HG02884 (cell line): Measurements from ENCODE around the gene STYXL1.

ENCODE experiments used
- ATAC-seq: cut with Tn5 transposase; IDR thresholded peaks from one replicate; pipeline ENCODE4 v1.9.1; 2021; ENCODE audit warnings: mild to moderate bottlenecking, moderate library complexity; ENCODE audit not compliant: unreplicated experiment

STYXL1 gene

GRCh38 chr7:75995052-75995471 lies 52.7 kb downstream of the STYXL1 start:
- ATAC-seq: no peak

GRCh38 chr7:75994388-75995051 lies 53.3 kb downstream of the STYXL1 start, which contains the start of gene TMEM120A:
TSS of gene TMEM120A (minus strand) at chr7:75994595. CDS start at chr7:75994570, 25 bp downstream.
- peak; percentile 85 for ATAC-seq

DNA sequence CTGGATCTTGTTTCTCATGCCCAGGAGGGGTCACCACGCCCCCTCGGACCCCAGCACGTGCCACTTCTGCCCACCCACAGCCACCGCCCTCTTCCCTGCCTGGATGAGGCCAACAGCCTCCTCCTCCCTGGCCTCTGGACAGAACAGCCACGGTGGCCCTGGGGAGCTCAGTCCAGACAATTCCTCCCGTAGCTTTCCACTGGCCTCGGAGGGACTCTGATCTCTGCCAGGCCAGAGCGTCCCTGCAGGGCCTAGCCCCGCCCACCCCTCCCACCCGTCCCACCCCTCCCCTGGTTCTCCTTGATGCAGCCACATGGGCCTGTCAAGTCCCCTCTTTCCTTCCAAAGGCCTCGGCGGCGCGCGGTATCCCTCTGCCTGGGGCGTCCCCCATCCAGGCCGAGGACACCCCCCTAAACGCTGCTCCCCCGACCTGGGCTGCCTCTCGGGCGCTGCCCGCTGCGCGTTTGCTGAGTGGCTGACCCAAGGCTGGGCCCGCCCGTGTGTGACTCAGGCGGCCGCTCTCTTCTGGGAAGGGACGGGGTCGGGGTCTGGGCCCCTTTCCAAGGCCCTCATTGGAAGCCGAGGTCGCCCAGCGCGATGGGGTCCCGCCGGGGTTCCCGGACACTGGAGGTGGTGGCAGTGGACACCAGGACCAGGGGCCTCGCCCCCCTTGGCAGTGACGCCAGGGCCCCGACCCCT lies 54.0 kb downstream of the STYXL1 start:
- ATAC-seq: peak; percentile 7

DNA sequence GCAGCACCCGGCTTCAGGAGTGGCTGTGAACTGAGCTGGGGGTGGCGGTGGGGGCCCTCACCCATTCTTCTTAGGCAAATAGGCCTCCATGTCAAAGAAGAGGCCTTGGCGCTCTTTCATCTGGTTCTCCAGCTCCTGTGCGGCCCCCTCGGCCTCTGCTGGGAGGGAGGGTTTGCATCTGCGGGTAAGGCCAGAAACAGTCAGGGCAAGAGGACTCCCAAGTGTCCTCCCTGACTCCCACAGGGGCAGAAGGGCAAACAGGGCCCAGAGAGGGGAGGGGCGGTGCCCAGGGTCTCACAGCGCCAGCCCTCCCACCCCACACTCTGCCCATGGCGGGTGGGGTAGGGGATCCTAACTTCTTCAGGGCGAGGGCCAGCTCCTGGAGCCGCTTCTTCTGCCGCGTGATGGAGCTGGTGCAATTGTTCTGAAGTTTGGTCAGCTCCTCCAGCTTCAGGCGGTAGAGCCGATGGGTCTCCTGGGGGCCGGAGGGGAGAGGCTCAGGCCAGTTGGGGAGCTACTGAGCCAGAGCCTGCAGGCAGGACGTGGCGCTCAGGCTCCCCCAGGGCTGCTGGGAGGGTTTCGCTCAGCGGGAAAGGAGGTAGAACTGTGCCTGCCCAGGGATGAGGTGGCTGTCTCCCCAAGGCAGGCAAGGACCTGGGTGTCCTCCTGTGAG lies 55.6 kb downstream of the STYXL1 start:
- no peak for ATAC-seq

- no peak for ATAC-seq
Observed at GRCh38 chr7:75991531-75992082, 56.2 kb downstream of the STYXL1 start.

DNA sequence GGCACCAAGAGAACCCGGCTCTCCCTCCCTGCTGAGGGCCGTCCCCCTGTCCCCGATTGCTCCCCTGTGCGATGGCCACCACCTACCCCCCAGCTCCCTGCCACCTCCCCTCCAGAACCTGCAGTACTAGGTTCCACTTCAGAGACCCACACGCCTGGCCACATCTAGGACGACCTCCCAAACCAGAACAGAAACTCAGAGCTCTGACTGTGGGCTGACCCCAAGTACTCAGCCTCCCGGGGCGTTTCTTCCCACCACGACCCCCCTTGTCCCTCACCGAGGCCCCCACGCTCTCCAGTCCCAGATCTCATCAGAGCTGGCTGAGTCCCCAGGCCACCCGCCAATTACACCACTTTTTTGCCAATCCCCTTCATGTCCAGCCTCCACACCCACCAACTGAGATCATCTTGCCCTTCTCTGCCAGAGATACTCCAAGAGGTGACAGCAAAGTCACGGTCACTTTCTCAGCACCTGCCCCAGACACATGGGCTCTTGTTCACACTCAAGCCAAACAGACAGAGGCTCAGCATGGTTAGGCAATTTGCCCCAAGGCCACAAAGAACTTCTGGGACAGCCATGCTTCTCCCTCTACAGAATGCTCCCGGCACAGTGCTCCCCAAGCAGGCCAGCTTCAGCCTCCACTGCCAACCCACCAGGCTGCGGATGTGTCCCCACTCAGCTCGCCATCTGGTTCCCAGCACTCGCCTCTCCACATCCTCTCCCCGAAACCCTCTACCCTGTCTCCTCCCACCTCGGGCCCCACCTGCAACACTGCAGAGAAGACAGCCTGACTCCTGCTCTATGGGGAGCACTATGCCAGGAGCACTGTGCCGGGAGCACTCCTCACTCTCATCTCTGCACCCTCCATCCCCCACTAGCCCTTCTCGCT lies 58.1 kb downstream of the STYXL1 start:
- ATAC-seq: no peak

DNA sequence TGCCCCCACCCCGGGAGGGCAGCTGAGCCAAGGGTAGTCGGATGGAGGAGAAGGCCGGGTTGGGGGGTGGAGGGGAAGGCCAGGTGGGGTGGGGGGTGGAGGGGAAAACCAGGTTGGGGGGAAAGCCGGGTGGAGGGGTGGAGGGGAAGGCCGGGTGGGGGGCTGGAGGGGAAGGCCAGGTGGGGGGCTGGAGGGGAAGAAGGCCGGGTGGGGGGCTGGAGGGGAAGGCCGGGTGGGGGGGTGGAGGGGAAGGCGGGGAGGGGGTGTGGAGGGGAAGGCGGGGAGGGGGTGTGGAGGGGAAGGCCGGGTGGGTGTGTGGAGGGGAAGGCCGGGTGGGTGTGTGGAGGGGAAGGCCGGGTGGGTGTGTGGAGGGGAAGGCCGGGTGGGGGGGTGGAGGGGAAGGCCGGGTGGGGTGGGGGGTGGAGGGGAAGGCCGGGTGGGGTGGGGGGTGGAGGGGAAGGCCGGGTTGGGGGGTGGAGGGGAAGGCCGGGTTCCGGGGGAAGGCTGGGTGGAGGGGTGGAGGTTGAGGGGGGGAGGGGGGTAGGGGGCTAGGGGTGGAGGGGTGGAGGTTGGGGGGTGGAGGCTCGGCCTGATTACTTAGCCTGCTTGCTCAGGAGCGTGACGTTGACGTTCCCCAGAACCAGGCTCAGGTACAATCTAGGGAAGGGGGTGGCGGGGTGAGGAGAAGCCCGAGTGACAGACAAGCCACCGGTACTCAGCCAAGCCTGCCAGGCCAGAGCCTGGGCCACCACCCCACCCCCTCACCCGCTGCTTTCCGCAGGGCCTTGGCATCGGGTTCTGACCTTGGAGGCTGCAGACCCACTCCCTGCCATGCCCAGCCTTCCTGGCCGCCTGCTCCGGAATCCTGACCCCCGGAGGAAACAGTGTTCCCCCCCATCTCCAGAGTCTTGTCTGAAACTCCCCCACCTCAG lies 59.0 kb downstream of the STYXL1 start:
- no peak for ATAC-seq

GRCh38 chr7:75987805-75988567 lies 59.8 kb downstream of the STYXL1 start:
- no peak for ATAC-seq

- no peak for ATAC-seq
Observed at GRCh38 chr7:75987026-75987804, 60.6 kb downstream of the STYXL1 start.

DNA sequence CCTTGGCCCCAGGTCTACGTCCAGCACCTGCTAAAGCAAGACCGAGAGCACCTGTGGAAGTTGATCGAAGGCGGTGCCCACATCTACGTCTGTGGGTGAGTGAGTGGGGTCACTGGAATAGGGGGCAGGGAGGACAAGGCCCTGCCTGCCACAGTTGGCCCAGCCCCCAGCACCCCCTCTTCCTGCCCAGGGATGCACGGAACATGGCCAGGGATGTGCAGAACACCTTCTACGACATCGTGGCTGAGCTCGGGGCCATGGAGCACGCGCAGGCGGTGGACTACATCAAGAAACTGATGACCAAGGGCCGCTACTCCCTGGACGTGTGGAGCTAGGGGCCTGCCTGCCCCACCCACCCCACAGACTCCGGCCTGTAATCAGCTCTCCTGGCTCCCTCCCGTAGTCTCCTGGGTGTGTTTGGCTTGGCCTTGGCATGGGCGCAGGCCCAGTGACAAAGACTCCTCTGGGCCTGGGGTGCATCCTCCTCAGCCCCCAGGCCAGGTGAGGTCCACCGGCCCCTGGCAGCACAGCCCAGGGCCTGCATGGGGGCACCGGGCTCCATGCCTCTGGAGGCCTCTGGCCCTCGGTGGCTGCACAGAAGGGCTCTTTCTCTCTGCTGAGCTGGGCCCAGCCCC lies 61.5 kb downstream of the STYXL1 start:
- no peak for ATAC-seq

- ATAC-seq: no peak
Observed at GRCh38 chr7:75985518-75986146, 62.2 kb downstream of the STYXL1 start.

DNA sequence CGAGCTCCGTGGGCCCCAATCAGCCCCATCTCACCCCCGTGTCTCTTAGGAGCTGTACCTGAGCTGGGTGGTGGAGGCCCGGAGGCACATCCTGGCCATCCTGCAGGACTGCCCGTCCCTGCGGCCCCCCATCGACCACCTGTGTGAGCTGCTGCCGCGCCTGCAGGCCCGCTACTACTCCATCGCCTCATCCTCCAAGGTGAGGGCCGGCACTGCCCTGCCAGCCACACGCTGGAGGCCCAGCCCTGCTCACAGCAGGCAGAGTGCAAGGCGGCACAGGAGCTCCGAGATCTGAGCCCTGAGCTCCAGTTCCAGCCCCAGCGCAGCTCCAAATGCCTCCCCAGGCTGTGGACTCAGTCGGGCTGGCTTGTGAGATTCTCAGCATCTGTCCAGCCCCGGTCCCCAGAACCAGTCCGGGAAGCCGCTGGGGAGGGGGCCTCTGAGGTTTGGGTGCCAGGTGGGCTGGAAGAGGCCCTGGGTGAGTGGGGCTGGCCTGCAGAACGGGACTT lies 62.7 kb downstream of the STYXL1 start:
- no peak for ATAC-seq

DNA sequence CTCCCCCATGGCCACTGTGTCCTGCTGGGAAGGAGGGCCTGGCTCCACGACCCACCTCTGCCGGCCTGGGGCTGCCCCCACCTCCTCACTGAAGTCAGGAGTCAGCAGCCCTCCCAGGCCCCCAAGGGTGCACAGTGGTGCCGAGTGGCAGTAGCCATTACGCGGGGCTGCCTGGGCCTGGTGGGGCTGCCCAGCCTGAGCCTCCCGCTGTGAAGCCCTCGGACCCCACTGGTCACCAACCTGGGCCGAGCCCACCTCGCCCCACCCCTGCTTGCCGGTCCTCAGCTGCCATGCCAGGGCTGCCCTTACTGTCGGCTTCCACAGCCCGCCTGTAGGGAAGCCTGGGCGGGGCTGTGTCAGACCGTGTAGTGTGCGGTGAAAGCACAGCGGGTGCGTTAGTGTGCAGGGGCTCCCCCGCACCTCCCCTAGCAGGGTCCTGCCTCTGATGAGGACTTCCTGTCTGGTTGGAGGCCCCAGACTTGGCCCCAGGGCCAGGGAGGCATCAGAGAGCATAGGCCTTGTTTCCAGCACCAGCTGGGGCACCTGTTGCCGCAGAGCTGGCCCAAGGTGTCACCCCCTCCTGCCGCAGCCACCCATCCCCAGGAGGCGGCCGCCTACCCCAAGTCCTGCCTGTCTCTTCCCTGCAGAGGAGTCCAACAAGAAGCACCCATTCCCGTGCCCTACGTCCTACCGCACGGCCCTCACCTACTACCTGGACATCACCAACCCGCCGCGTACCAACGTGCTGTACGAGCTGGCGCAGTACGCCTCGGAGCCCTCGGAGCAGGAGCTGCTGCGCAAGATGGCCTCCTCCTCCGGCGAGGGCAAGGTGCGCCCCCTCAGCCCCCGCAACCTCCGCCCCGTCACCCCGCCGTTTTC lies 63.4 kb downstream of the STYXL1 start:
- no peak for ATAC-seq

GRCh38 chr7:75983471-75984129 lies 64.2 kb downstream of the STYXL1 start:
- no peak for ATAC-seq

- no peak for ATAC-seq
Observed at GRCh38 chr7:75982306-75983064, 65.3 kb downstream of the STYXL1 start.
